HG02852 (cell line): ENCODE results near the gene SPDYA.
A peak's percentile ranks its signal among the peaks of the same experiment; 100 is the strongest.
"Not testable (repeated sequence)": the region's sequence is repeated elsewhere in the genome, so short reads cannot be mapped to it uniquely, and the experiment has no call there.

Experiments
- ATAC-seq: cut with Tn5 transposase; IDR thresholded peaks from one replicate; pipeline ENCODE4 v1.9.1; 2021; ENCODE audit warnings: mild to moderate bottlenecking, moderate library complexity; ENCODE audit not compliant: unreplicated experiment

SPDYA gene

GRCh38 chr2:28810384-28811285, at the start of gene SPDYA:
Gene SPDYA, plus strand, starts transcription at chr2:28810834. Its CDS starts 5,181 bp downstream, at chr2:28816015.
- peak; percentile 84 for ATAC-seq

DNA sequence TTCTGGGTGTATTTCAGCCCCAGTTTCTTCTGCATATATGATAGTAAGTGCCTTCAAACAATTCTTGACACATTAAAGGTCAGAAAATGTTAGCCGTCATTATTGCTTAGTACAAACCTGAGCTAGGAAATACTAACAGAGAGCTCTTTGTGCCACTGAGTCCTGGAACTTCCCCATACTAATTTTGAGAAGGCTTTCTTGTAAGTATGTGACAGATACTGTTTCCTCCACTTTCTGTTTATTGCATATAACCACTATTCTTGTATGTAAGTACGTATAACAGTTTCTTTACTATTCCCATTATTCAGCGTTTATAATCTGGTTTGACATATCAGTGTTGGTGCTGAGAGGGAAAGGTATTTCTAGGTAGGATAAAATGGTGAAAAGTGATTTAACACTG, 49.2 kb upstream of the SPDYA start:
- no peak for ATAC-seq

DNA sequence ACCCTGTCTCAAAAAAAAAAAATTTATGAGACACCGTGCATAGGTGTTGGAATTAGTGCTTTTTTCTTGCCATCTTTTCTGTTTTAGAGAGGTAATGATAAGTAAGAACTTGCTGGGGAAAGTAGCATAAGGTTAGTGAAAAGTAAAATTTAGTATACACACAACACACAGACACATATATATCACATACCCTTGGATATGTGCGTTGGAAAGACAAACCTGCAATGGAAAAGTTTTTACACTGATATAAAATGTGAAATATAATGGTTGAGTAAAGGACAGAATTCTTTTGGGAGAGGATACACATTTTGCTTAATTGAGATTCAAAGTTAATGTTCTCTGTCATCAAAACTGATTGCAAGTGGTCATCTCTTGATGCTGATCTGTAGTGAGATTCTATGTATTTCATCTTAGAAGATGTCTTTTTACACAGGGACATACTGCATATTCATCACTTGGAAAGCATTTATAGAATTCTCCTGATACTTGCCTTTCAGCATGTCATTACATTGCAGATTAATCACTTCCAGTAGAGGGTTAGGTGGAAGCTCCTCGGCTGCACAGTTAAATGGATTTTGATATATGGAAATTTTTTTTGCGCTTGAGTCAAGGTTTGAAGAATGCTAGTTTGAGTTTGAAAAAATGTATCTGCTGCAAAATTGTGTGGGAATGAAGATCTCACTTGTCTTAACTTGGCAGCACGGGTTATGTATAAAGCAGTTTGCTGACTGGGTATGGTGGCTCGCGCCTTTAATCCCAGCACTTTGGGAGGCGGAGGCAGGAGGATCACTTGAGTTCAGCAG, 45.5 kb upstream of the SPDYA start:
- no peak for ATAC-seq

GRCh38 chr2:28766070-28766469, 44.6 kb upstream of the SPDYA start:
- no peak for ATAC-seq

DNA sequence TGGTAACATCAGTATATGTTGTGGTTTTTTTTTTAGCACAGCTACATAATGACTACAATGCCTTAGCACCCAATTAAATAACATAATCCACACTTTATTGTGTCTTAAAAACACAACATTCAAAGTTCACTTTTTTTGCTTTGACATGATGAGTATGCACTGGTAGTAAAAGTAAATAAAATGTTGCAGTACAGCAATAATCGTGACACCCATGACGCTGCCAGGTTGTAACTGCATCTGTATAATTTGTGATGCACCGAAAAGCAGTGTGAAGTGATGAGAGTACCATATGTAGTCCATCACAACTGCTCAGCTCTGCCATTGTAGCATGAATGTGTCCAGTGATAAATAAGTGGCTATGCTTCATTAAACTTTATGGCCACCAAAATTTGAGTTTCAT, 43.3 kb upstream of the SPDYA start:
- ATAC-seq, result no peak

DNA sequence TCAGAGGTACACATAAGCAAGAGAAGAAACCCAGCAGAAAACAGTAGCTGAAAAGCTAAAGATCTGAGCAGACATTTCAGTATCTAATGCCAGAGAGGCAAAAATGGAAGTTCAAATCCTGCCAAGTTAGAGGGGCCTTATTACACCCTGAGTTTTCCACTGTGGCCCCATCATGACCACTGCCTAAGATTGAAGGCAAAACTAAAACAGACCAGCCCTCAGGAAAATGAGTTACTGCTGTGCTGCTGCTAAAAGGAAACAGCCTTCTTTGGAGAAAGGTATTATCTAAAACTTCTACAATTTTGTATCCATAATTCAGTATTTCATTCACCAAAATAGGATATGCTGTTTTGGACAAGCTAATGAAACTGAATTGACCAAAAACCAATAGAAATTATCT, 42.2 kb upstream of the SPDYA start:
- ATAC-seq, result no peak

GRCh38 chr2:28768952-28769351, 41.7 kb upstream of the SPDYA start:
- no peak for ATAC-seq

GRCh38 chr2:28772351-28772750, 38.3 kb upstream of the SPDYA start:
- no peak for ATAC-seq

DNA sequence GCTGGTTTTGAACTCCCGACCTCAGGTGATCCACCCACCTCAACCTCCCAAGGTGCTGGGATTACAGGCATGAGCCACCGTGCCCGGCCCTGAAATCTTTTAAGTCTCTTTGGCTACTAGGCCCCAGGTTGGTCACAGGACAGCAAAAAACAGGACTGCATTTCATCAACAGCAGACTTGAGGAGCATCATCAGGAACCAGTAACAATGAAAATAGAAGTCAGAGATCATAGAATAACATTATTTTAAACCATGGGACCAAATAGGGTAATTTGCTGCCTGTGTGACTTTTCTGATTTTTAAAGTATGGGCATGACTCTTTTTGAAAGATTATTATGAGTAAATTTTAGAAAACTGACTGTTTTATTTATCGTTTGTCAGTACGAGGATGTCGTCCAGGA, 34.2 kb upstream of the SPDYA start:
- no peak for ATAC-seq

GRCh38 chr2:28778392-28778791, 32.2 kb upstream of the SPDYA start:
- ATAC-seq, result no peak

DNA sequence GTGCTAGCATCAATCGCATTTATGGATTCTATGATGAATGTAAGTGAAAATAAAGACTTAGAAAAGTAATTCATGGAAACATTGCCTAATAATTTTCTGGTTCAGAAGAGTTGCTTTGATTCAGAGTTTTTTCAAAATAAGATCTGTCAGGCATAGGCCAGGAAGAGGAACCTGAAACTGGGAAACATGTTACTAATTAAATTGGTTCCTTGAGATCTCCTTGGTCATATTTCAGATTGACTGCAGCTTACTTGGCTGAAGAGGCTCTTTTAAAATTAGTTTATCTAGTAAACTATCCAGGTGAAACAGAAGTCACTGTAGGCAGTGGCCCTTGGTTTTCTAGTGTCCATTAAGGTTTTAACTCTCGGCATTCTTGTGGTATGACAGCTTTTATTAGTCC, 31.6 kb upstream of the SPDYA start:
- no peak for ATAC-seq

DNA sequence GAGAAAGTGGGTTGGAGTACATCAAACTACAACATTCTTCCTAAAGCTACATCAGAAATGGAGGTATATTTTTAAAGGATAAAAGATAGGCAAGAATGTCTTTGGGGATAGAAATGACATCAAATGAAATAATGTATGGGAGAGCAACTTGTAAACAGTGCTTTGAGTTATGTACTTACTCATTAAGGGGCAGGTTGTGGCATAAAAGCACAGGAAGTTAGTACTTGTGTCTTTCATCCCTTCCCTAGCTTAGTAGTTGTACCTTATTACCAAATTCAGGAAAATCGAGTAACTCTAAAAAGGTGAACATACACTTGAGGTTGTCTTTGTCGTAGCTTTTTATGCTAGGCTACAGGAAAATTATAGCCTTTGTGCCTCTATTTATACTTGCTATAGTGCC, 30.1 kb upstream of the SPDYA start:
- ATAC-seq, result no peak

DNA sequence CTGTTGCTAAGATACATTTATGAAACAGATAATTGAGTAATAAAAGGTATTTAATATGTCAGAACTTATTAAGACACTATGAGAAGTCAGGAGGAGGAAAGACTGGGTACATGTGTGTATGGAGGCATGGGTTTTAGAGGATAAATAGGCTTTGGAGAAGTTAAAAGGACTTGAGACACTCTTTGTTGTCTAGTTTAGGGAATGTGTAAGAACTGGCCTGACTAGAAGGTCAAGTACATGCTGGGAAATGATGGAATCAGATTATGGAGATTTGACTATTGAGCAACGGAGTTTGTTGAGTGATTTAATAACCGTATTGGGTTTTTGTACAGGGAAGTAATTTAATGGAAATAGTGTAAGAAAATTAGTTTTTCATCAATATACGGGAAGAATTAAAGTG, 28.2 kb upstream of the SPDYA start:
- ATAC-seq, result no peak

GRCh38 chr2:28784570-28784969, 26.1 kb upstream of the SPDYA start:
- not testable (repeated sequence) for ATAC-seq

GRCh38 chr2:28796620-28797019, 14.0 kb upstream of the SPDYA start:
- ATAC-seq, result no peak

GRCh38 chr2:28801726-28802125, 8.9 kb upstream of the SPDYA start:
- no peak for ATAC-seq

GRCh38 chr2:28802975-28803429, 7.6 kb upstream of the SPDYA start:
- no peak for ATAC-seq

GRCh38 chr2:28809927-28810326, 707 bp upstream of the SPDYA start:
- ATAC-seq, result peak; percentile 3

DNA sequence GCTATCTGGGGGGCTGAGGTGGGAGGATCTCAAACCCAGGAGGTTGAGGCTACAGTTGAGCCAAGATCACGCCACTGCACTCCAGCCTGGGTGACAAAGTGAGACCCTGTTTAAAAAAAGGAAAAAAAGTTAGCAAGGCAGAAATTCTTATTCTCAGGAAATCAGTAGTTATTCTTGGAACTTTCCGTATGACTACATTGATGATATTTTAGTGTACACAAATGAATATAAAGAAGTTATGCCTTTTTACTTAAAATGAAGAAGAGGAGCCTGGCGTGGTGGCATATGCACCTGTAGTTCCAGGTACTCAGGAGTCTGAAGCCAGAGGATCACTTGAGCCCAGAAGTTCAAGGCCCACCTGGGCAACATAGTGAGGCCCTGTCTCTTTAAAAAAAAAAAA, 7.4 kb downstream of the SPDYA start:
- no peak for ATAC-seq

GRCh38 chr2:28821295-28821958, 10.8 kb downstream of the SPDYA start:
- no peak for ATAC-seq

GRCh38 chr2:28822036-28822435, 11.4 kb downstream of the SPDYA start:
- no peak for ATAC-seq
